K562 (cell line): ENCODE data around the gene IGF2R. TPM values are rescaled to one million over a fixed set of nuclear protein-coding genes. Genes with fewer than 3 reads are reported as not detected.

Experiments
- ATAC-seq: fragments of 200-7000 bp; cut with Tn5 transposase; 3 replicates; pipeline ENCODE4 v1.9.1; 2020; ENCODE audit warnings: moderate library complexity
- BruUV-seq: library from RNA; stranded (reverse); fragments of 400-500 nt; replicated peaks from 2 replicates; lab custom pipeline; 2021; lab: Mats Ljungman, UMichigan
- CTCF ChIA-PET: fragments of 300-600 bp; formaldehyde crosslinking; extraction: SDS; loops from one replicate; lab custom pipeline; 2021; ENCODE audit warnings: low intra/inter-chr PET ratio; lab: Yijun Ruan, JAX
- POLR2A ChIA-PET: fragments of 300-600, 350-650 bp; sonication (Branson Sonifier 250); formaldehyde crosslinking; extraction: SDS; loops from one replicate; lab custom pipeline; 2021; ENCODE audit warnings: antibody characterized with exemption, inconsistent platforms; lab: Yijun Ruan, JAX
- DNase-seq, 4 experiments: peaks; one replicate each; pipeline versions ENCODE4 v3.0.0 to v3.0.0-alpha.2; 2011 to 2018; ENCODE audit warnings: low spot score in 3 of 4, mixed read lengths in 3 of 4; ENCODE audit errors: extremely low read depth in 1 of 4
- FAIRE-seq: peaks from 2 replicates; lab custom pipeline; 2011; peaks lifted over from hg19 to GRCh38; lab: Jason Lieb, UNC
- H2AFZ ChIP-seq: 2 replicates; pipeline ENCODE4 v1.6.0; 2011; ENCODE audit warnings: low read depth, low read length, control low read depth, inconsistent platforms
- H3K27ac ChIP-seq: fragments of 200-600 bp; 3 replicates; pipeline ENCODE4 v1.8.0; 2011; ENCODE audit warnings: low read depth, mild to moderate bottlenecking, control low read depth, inconsistent platforms, low read length, moderate library complexity, mixed read lengths; ENCODE audit errors: extremely low read depth
- H3K27me3 ChIP-seq, 2 experiments: fragments of 300-600 bp in 1 of 2; 2 replicates in 1 of 2; 3 replicates in 1 of 2; pipeline versions ENCODE4 v1.6.0 to v1.8.0; 2011; ENCODE audit warnings: inconsistent platforms in 2 of 2, low read length in 2 of 2, mild to moderate bottlenecking in 1 of 2, mixed read lengths in 1 of 2, moderate library complexity in 1 of 2; ENCODE audit not compliant: control insufficient read depth in 2 of 2, insufficient read depth in 2 of 2
- H3K36me3 ChIP-seq: fragments of 300-600 bp; 3 replicates; pipeline ENCODE4 v1.8.0; 2011; ENCODE audit warnings: mild to moderate bottlenecking, low read length, inconsistent platforms; ENCODE audit not compliant: control insufficient read depth, insufficient read depth
- H3K4me1 ChIP-seq, 2 experiments: fragments of 200-600 bp in 1 of 2; replicated peaks in 1 of 2; 2 replicates in 1 of 2; 3 replicates in 1 of 2; pipeline versions ENCODE4 v1.5.1 to v1.8.0; 2011; ENCODE audit warnings: inconsistent platforms in 2 of 2, low read length in 2 of 2, mild to moderate bottlenecking in 1 of 2, mixed read lengths in 1 of 2, moderate library complexity in 1 of 2; ENCODE audit not compliant: control insufficient read depth in 2 of 2, insufficient read depth in 2 of 2
- H3K4me2 ChIP-seq: 2 replicates; pipeline ENCODE4 v1.6.1; 2011; ENCODE audit warnings: low read length, control low read depth, inconsistent platforms, mixed read lengths; ENCODE audit not compliant: insufficient read depth
- H3K4me3 ChIP-seq: fragments of 200-600 bp; sonication (generic), shearing (Covaris generic); 2 replicates; pipeline ENCODE4 v1.5.1; 2016; ENCODE audit warnings: control low read depth, inconsistent platforms
- H3K79me2 ChIP-seq: fragments of 200-600 bp; 3 replicates; pipeline ENCODE4 v1.8.0; 2011; ENCODE audit warnings: low read length, inconsistent platforms; ENCODE audit not compliant: control insufficient read depth, insufficient read depth
- H3K9ac ChIP-seq, 2 experiments: 2 replicates each; pipeline versions ENCODE4 v1.6.0 to v1.6.1; 2011; ENCODE audit warnings: low read depth in 2 of 2, low read length in 2 of 2, control low read depth in 1 of 2, inconsistent platforms in 1 of 2, mild to moderate bottlenecking in 1 of 2, mixed read lengths in 1 of 2; ENCODE audit not compliant: insufficient read depth in 1 of 2
- H3K9me1 ChIP-seq: one replicate; pipeline ENCODE4 v1.6.0; 2011; ENCODE audit warnings: inconsistent platforms, mild to moderate bottlenecking, low read length, moderate library complexity; ENCODE audit not compliant: control insufficient read depth, insufficient read depth
- H3K9me3 ChIP-seq: replicated peaks from 2 replicates; pipeline ENCODE4 v1.5.1; 2011; ENCODE audit warnings: low read depth, low read length, inconsistent platforms; ENCODE audit not compliant: control insufficient read depth, insufficient read depth
- H4K20me1 ChIP-seq: replicated peaks from 2 replicates; pipeline ENCODE4 v1.6.1; 2011; ENCODE audit warnings: low read length, inconsistent platforms, mixed read lengths; ENCODE audit not compliant: control insufficient read depth, insufficient read depth
- BCL6 ChIP-seq: fragments of 250-450 bp; sonication (Bioruptor Pico); IDR thresholded peaks from 2 replicates; pipeline ENCODE4 v1.4.0; 2020
- FOXM1 ChIP-seq, 2 experiments: fragments of 450-650 bp in 1 of 2; sonication (generic) in 1 of 2; formaldehyde crosslinking in 1 of 2; IDR thresholded peaks; 2 replicates each; pipeline versions ENCODE4 v1.6.1 to v1.9.0; 2017 to 2022; ENCODE audit warnings: low read depth in 2 of 2, mild to moderate bottlenecking in 2 of 2, missing genetic modification reagents in 1 of 2, moderate library complexity in 1 of 2
- FOXO4 ChIP-seq: fragments of 450-650 bp; formaldehyde crosslinking; IDR thresholded peaks from 2 replicates; pipeline ENCODE4 v1.4.0; 2020; ENCODE audit warnings: mild to moderate bottlenecking, moderate library complexity
- L3MBTL2 ChIP-seq: fragments of 450-650 bp; IDR thresholded peaks from 2 replicates; pipeline ENCODE4 v1.6.1; 2016; ENCODE audit warnings: mild to moderate bottlenecking, moderate library complexity
- LEF1 ChIP-seq: fragments of 450-650 bp; IDR thresholded peaks from 2 replicates; pipeline ENCODE4 v1.6.1; 2016; ENCODE audit warnings: mild to moderate bottlenecking
- REST ChIP-seq, 2 experiments: fragments of 450-650 bp; formaldehyde crosslinking in 1 of 2; IDR thresholded peaks; 2 replicates each; pipeline versions ENCODE4 v1.4.0 to v1.6.1; 2014 to 2020; ENCODE audit warnings: mild to moderate bottlenecking in 2 of 2, borderline replicate concordance in 1 of 2, low read depth in 1 of 2
- U2AF1 ChIP-seq: fragments of 200-400 bp; formaldehyde crosslinking; optimal IDR thresholded peaks from 2 replicates; pipeline ENCODE3; 2017; ENCODE audit warnings: mild to moderate bottlenecking, low read depth, low read length, moderate library complexity
- U2AF2 ChIP-seq: fragments of 200-400 bp; formaldehyde crosslinking; optimal IDR thresholded peaks from 2 replicates; pipeline ENCODE3; 2017; ENCODE audit warnings: low read depth, mild to moderate bottlenecking, low read length
- WGBS: fragments of 100-300 bp; shearing (Covaris generic); methylation state at CpG from one replicate; pipeline ENCODE4 v1.1.6; 2016; ENCODE audit warnings: low coverage, mixed read lengths; ENCODE audit not compliant: insufficient coverage; ENCODE audit errors: missing lambda C conversion rate; 5-methylcytosine and 5-hydroxymethylcytosine counted together
- in situ Hi-C: fragments of 300-500 bp; cut with MboI; formaldehyde crosslinking; loops from 4 replicates; pipeline ENCODE4 v1.15.0; 2018; ENCODE audit warnings: inconsistent platforms, mixed read lengths
- intact Hi-C: fragments of 100-400 bp; cut with micrococcal nuclease; formaldehyde crosslinking; loops from 2 replicates; pipeline ENCODE4 v1.14.2; 2022
- polyA plus RNA-seq, 8 experiments: library from polyadenylated mRNA; depleted of rRNA in 4 of 8; stranded (reverse) in 5 of 8; unstranded in 3 of 8; fragments of >200 nt; fragmentation: Nextera tagmentation in 2 of 8; fragmentation: Illumina TruSeq in 1 of 8; extraction: Ambion mirVana in 2 of 8; extraction: Trizol in 1 of 8; gene quantifications; 2 replicates each; pipeline versions ENCODE4 v1.2.1 to v1.2.3, GENCODE V29; 2011 to 2014; ENCODE audit warnings: inconsistent platforms in 1 of 8, missing spikeins in 1 of 8
- total RNA-seq, 7 experiments: library from RNA; depleted of rRNA in 6 of 7; stranded (reverse); fragments of >200 nt in 6 of 7; fragmentation: Illumina TruSeq in 2 of 7; extraction: Trizol in 2 of 7; gene quantifications; 2 replicates each; pipeline versions ENCODE4 v1.2.1 to v1.2.3, GENCODE V29; 2011 to 2021; ENCODE audit warnings: low replicate concordance in 1 of 7

Gene IGF2R
- total and polyA plus RNA-seq, 9 of the 15 experiments (the other 6 are each of a cell fraction or from before 2014, with no cell fraction given): 3.5 to 92.3 (median 34.5) TPM

GRCh38 chr6:160160450-160160849, 191.6 kb downstream of the IGF2R start:
- Histone ChIP-seq H3K9me1 (no peaks in the 10 kb centered on the region), H3K4me1 (peaks cover 0 to 4% of the 10 kb centered on the region in 2 experiments; a peak in 2 of 5 replicates), H3K27me3 (peaks cover 9 to 28% of the 10 kb centered on the region in 2 experiments; a peak in 4 of 5 replicates), H3K4me2 (no peak overlapping the region), H3K79me2 (no peaks in the 10 kb centered on the region), H2AFZ (peak overlapping the region; percentile 49), H4K20me1 (no peaks in the 10 kb centered on the region), H3K9ac (no peak overlapping the region), H3K4me3 (no peak overlapping the region), H3K36me3 (no peaks in the 10 kb centered on the region), H3K27ac (no peak overlapping the region), H3K9me3 (no peaks in the 10 kb centered on the region)
- in situ Hi-C loops (no loop called here), intact Hi-C loops (loop anchor here (1.0 kb wide), 1 partner anchor 22 kb away; no protein-coding TSS in a partner anchor)
- 16% methylated on average over 6 of the region's 6 CpGs for WGBS
- BruUV-seq: no TSS peak
- DNase-seq (peak; percentile 37 to 46 (median 42)), ATAC-seq (peak; percentile 91), FAIRE-seq (peak; percentile 79)
- POLR2A ChIA-PET: interaction anchor here (1.6 kb wide), 1 partner anchor 19 kb away, joined by 5 read pairs; no protein-coding TSS in a partner anchor
- CTCF ChIA-PET: interaction anchor here (1.5 kb wide), 1 partner anchor 297 kb away, joined by 4 read pairs; no protein-coding TSS in a partner anchor
- TF ChIP-seq FOXM1 (IDR thresholded peaks at IDR 0.05; ENCODE audit: low read depth) (no peak), FOXM1 (CRISPR knock-in tag; IDR thresholded peaks at IDR 0.05; ENCODE audit: low read depth) (no peak), REST (IDR thresholded peaks at IDR 0.05; ENCODE audit: borderline replicate concordance) (peak; percentile 35; the same call in 1 of the 2 replicates), REST (CRISPR knock-in tag; IDR thresholded peaks at IDR 0.05; ENCODE audit: low read depth) (no peak), L3MBTL2 (peak; percentile 8; the same call in 1 of the 2 replicates), BCL6 (CRISPR knock-in tag) (no peak), U2AF1 (no peak), FOXO4 (CRISPR knock-in tag) (no peak), LEF1 (peak; percentile 75; the same call in 1 of the 2 replicates), U2AF2 (no peak)
